Hepatocyte (in vitro differentiated cells): ENCODE data around the gene MAPK4. TPM values are rescaled to one million over a fixed set of nuclear protein-coding genes. Genes with fewer than 3 reads are reported as not detected.

Experiments used
- DNase-seq: peaks from one replicate; pipeline ENCODE4 v3.0.0-alpha.2; 2016; ENCODE audit warnings: low spot score
- H2AFZ ChIP-seq: fragments of 200-600 bp; sonication (generic); 2 replicates; pipeline ENCODE4 v1.6.0; 2016; ENCODE audit warnings: antibody characterized with exemption, mild to moderate bottlenecking
- H3K27ac ChIP-seq: fragments of 200-600 bp; sonication (generic); 2 replicates; pipeline ENCODE4 v1.5.1; 2016; ENCODE audit warnings: mild to moderate bottlenecking
- H3K27me3 ChIP-seq: fragments of 200-600 bp; sonication (generic); 2 replicates; pipeline ENCODE4 v1.6.1; 2016
- H3K36me3 ChIP-seq: fragments of 200-600 bp; sonication (generic); replicated peaks from 2 replicates; pipeline ENCODE4 v1.5.1; 2016; ENCODE audit warnings: low read depth; ENCODE audit not compliant: insufficient read depth
- H3K4me1 ChIP-seq: fragments of 200-600 bp; sonication (generic); 2 replicates; pipeline ENCODE4 v1.5.1; 2016; ENCODE audit warnings: mild to moderate bottlenecking, moderate library complexity; ENCODE audit not compliant: insufficient read depth
- H3K4me2 ChIP-seq: fragments of 200-600 bp; sonication (generic); 2 replicates; pipeline ENCODE4 v1.6.0; 2016
- H3K4me3 ChIP-seq: fragments of 200-600 bp; sonication (generic); 2 replicates; pipeline ENCODE4 v1.5.1; 2016; ENCODE audit warnings: mild to moderate bottlenecking
- H3K79me2 ChIP-seq: fragments of 200-600 bp; sonication (generic); 2 replicates; pipeline ENCODE4 v1.6.0; 2017; ENCODE audit warnings: mild to moderate bottlenecking
- H3K9me2 ChIP-seq: fragments of 200-600 bp; sonication (generic); replicated peaks from 2 replicates; pipeline ENCODE4 v1.6.0; 2017; ENCODE audit warnings: mild to moderate bottlenecking; ENCODE audit not compliant: insufficient read depth
- H3K9me3 ChIP-seq: fragments of 200-600 bp; sonication (generic); 2 replicates; pipeline ENCODE4 v1.5.1; 2016; ENCODE audit warnings: low read depth, mild to moderate bottlenecking
- H4K20me1 ChIP-seq: fragments of 200-600 bp; sonication (generic); 2 replicates; pipeline ENCODE4 v1.6.0; 2016; ENCODE audit warnings: mild to moderate bottlenecking; ENCODE audit not compliant: insufficient read depth, poor library complexity, severe bottlenecking
- CTCF ChIP-seq: fragments of 200-600 bp; sonication (generic); IDR thresholded peaks from 2 replicates; pipeline ENCODE4 v1.5.1; 2016; ENCODE audit warnings: antibody characterized with exemption, mild to moderate bottlenecking; ENCODE audit not compliant: poor library complexity
- EZH2 ChIP-seq: fragments of 200-600 bp; sonication (generic); IDR thresholded peaks from 2 replicates; pipeline ENCODE4 v1.6.1; 2016; ENCODE audit warnings: antibody characterized with exemption, mild to moderate bottlenecking, borderline replicate concordance
- EZH2phosphoT487 ChIP-seq: fragments of 200-600 bp; sonication (generic); IDR thresholded peaks from one replicate; pipeline ENCODE4 v1.6.1; 2018; ENCODE audit warnings: antibody characterized with exemption, mild to moderate bottlenecking, low read depth, moderate library complexity; ENCODE audit not compliant: unreplicated experiment, severe bottlenecking
- WGBS: methylation state at CpG from one replicate; pipeline ENCODE4 v1.1.6; 2016; ENCODE audit warnings: low lambda C conversion rate; ENCODE audit errors: missing lambda C conversion rate; 5-methylcytosine and 5-hydroxymethylcytosine counted together
- polyA plus RNA-seq: library from polyadenylated mRNA; unstranded; fragments of >200 nt; fragmentation: Nextera tagmentation; extraction: Ambion mirVana; gene quantifications from 2 replicates; pipeline ENCODE4 v1.2.1, GENCODE V29; 2016
- total RNA-seq: library from RNA; depleted of rRNA; stranded (reverse); fragments of >200 nt; gene quantifications from 2 replicates; pipeline ENCODE4 v1.2.3, GENCODE V29; 2014

The MAPK4 gene
- total and polyA plus RNA-seq, 2 experiments from 2014 or later = 2.0 to 2.4 TPM

- no peaks in the 10 kb centered on the region for H3K36me3 ChIP-seq
- no peak overlapping the region for H3K27ac ChIP-seq
- no peak for DNase-seq
- H3K4me3 ChIP-seq = no peak overlapping the region
- TF ChIP-seq EZH2phosphoT487 (no peak), EZH2 (no peak), CTCF (no peak)
- H2AFZ ChIP-seq = no peak overlapping the region
- no peak overlapping the region for H3K4me2 ChIP-seq
- H3K27me3 ChIP-seq = no peaks in the 10 kb centered on the region
- H3K9me2 ChIP-seq = no peaks in the 10 kb centered on the region
- H4K20me1 ChIP-seq = no peaks in the 10 kb centered on the region
- no peaks in the 10 kb centered on the region for H3K9me3 ChIP-seq
- WGBS = 92% methylated on average over 10 of the region's 10 CpGs
- H3K79me2 ChIP-seq = no peaks in the 10 kb centered on the region
- peaks cover 8% of the 10 kb centered on the region for H3K4me1 ChIP-seq
Observed at GRCh38 chr18:50626317-50626716, 66.4 kb downstream of the MAPK4 start.

- H3K36me3 ChIP-seq = no peaks in the 10 kb centered on the region
- H3K27me3 ChIP-seq = no peaks in the 10 kb centered on the region
- H2AFZ ChIP-seq = no peak overlapping the region
- no peaks in the 10 kb centered on the region for H3K9me2 ChIP-seq
- H3K79me2 ChIP-seq = no peaks in the 10 kb centered on the region
- no peak overlapping the region for H3K4me2 ChIP-seq
- peaks cover 11% of the 10 kb centered on the region for H3K4me1 ChIP-seq
- no peak for DNase-seq
- no peaks in the 10 kb centered on the region for H4K20me1 ChIP-seq
- no peaks in the 10 kb centered on the region for H3K9me3 ChIP-seq
- no peak for TF ChIP-seq EZH2
- TF ChIP-seq CTCF = no peak
- no peak for TF ChIP-seq EZH2phosphoT487
- WGBS = 96% methylated on average over 16 of the region's 16 CpGs
- H3K4me3 ChIP-seq = no peak overlapping the region
- no peak overlapping the region for H3K27ac ChIP-seq
Observed at GRCh38 chr18:50627594-50628532, 68.0 kb downstream of the MAPK4 start.

GRCh38 chr18:50628533-50628905, 68.6 kb downstream of the MAPK4 start:
- no peak for TF ChIP-seq EZH2phosphoT487
- TF ChIP-seq EZH2 = no peak
- no peak for TF ChIP-seq CTCF
- Histone ChIP-seq H3K9me2 (no peaks in the 10 kb centered on the region), H4K20me1 (no peaks in the 10 kb centered on the region), H3K4me2 (no peak overlapping the region), H3K9me3 (no peaks in the 10 kb centered on the region), H3K36me3 (no peaks in the 10 kb centered on the region), H3K79me2 (no peaks in the 10 kb centered on the region), H3K4me3 (no peak overlapping the region), H3K27me3 (no peaks in the 10 kb centered on the region), H2AFZ (no peak overlapping the region), H3K27ac (no peak overlapping the region), H3K4me1 (peaks cover 16% of the 10 kb centered on the region)
- no peak for DNase-seq
- 88% methylated on average over 2 of the region's 2 CpGs for WGBS
